GM18861 (cell line): ENCODE data around the gene MKRN2.
A peak's percentile ranks its signal among the peaks of the same experiment; 100 is the strongest.

Experiments used
- ATAC-seq: cut with Tn5 transposase; IDR thresholded peaks from one replicate; pipeline ENCODE4 v1.9.1; 2021; ENCODE audit not compliant: unreplicated experiment

MKRN2 gene

DNA sequence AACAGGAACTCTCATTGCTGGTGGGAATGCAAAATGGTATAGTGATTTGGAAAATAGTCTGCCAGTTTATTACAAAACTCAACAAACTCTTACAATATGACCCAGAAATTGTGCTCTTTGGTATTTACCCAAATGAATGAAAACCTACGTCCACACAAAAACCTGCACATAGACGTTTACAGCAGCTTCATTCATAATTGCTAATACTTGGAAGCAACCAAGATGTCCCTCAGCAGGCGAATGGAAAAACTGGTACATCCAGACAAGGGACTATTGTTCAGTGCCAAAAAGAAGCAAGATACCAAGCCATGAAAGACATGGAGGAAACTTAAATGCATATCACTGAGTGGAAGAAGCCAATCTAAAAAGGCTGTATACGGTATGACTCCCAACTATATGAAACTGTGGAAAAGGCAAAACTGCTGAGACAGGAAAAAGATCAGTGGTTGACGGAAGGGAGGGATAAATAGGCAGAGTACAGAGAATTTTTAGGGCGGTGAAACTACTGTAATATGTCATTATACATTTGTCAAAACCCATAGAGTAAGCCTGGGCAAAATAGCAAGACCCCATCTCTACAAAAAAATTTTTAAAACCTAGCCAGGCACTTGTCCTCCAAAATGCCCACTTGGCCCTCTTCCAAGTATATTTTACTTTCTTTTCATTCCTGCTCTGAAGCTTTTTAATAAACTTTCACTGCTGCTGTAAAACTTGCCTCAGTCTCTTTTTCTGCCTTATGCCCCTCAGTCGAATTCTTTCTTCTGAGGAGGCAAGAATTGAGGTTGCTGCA, 6.7 kb upstream of the MKRN2 start:
- no peak for ATAC-seq

DNA sequence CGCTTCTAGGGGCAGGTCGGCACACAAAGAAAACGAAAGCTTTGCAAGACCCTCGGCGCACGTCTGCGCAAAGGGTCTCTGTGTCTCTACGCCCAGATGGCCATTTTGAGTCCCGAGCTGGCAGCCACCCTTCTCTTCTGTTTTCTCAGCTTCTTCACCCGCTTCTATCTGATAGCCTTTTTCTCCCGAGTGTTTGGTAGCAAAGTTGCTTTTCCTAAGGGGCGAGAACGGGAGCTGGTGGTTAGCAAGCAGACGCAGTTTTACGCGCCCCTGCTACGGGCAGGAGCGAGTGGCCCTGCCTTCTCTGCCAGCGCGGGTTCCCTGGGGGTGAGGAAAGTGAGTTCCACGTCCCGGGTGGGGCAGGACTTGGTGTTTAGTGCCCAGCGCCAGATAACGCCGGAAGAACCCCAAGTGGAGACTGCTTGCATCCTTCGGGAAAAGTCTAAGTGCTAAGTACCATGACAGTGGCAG, 2.9 kb upstream of the MKRN2 start:
- ATAC-seq, result no peak

DNA sequence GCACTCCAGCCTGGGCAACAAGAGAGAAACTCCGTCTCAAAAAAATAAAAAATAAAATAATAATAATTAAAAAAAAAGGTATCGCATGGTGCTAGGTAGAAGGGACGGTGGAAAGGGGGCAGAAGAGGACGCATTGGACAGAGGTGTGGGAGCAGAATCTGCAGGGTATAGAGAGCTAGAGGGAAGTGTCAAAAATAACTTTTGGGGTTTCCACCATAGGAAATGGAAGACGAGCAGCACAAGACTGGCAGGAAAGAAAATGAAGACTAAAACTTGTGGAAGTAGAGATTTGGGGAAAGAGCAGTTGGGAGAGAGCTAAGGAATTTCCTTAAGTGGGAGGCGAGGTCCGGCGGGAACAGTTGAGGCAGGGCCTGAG, 585 bp upstream of the MKRN2 start:
- no peak for ATAC-seq

DNA sequence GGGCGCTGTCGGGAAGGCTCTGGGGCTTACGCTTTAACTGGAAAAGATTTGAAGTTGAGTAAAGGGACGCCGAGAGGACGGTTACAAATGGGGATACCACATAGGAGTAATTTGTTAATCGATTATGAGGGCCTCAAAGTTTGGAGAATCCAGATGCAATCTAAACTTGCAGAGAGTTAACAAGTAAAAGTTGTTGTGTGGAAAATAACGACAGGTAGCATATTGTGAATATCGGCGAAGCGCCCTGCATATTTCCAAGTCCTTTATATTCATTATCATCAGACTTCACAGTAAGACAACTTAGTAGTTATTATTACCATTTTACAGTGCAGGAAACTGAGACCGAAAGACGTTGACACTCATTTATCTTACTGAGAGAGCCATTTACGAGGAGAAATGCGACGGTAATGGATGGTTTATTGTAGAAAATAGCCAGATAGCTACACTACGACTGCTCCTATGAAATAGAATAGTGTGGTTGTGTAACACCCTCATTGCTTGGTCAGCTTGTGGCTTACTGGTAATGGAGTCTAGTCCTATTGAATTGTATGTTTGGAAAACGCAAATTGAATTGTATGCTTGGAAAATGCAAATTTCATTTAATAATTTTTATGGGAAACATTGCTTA, 700 bp downstream of the MKRN2 start:
- no peak for ATAC-seq

DNA sequence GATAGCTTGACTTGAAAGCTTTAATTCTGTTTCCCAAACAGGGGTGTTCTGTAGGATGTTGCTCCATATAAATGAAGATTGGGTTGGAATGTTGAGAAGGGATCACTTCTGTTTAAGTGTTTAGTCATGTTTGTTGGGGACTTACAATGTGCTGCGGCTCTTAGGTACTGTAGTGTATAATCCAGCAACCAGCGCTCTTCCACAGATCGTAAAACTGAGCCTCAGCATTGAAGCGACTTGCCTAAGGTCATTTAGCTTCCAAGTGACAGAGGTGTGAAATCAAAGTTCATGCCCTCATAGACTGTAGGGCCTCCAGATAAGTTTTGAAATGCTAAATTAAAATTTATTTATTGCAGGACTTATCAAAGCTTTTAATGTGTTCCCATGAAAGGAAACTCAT, 1.8 kb downstream of the MKRN2 start:
- ATAC-seq, result no peak

DNA sequence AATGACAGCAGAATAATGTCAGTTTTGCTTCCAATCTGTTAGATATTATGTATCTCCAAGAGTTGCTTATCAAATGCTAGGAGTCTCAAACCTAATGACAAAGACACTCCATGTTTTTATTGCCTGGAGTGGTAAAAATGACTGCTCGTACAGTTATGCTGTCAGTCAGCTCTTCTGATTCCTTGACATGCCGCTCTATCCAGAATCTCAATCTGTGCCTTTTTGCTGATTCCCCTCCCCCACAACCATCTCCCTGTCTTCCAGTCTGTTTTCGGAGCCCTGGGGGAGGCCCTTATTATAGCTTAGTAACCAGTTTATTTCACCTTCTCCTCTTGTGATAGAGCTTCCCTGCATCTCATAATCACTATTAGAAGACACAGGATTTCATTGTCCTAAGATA, 2.6 kb downstream of the MKRN2 start:
- ATAC-seq, result no peak

DNA sequence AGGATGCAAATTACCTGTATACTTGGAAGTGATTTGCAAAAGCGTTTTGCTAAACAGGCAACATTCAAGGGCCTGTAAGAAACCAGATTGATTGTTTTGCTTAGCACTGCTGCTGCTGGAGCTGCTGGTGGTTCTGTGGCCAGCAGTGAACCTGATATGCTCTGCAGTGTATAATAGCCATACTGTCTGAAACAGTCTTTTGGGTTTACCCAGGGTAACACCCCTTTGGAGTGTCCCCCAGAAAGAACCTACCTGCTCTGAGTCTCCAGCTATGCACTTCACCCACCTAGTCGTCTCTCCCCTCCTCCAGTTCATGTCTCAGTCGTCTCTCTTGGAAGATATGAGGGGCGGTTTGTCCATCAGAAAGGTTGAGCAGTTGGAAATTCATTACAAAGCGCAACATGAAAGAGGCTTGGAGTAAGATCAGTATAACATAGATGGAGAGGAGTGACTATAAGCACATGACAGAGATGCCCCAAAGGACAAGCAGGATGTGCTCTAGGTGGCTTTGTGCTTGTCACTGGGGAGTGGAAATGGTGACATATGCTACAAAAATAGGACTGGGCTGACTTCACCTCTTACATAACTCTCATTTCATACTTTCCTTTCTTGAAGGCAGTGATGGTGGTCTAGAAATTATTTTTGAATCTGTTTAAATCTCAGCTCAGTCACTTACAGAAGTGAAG, 3.8 kb downstream of the MKRN2 start:
- ATAC-seq, result peak; percentile 30

DNA sequence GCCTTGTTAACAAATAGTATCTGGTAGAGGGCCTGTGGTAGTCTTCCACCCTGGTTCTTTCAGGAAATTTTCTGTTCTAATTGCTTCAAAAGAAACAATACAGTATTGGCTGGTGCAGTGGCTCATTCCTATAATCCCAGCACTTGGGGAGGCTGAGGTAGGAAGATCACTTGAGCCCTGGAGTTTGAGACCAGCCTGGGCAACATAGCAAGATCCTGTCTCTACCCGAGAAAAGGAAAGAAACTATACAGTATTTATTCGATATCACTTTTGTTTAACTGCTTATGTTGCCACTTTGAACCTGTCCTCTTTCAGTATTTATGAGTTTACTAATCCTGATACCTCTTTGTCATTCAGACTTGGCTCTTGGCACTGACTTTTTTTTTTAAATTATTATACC, 4.5 kb downstream of the MKRN2 start:
- no peak for ATAC-seq

DNA sequence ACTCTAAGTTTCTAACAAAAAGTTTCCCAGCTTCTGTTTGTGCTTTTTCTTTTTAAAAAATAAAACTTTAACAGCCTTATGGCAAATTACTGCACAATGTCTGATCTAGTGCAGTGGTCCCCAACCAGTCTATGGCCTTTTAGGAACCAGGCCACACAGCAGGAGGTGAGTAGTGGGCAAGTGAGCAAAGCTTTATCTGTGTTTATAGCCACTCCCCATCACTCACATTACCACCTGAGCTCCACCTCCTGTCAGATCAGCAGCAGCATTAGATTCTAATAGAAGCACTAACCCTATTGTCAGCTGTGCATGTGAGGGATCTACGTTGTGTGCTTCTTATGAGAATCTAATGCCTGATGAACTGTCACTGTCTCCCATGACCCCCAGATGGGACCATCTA, 5.6 kb downstream of the MKRN2 start:
- ATAC-seq, result no peak

DNA sequence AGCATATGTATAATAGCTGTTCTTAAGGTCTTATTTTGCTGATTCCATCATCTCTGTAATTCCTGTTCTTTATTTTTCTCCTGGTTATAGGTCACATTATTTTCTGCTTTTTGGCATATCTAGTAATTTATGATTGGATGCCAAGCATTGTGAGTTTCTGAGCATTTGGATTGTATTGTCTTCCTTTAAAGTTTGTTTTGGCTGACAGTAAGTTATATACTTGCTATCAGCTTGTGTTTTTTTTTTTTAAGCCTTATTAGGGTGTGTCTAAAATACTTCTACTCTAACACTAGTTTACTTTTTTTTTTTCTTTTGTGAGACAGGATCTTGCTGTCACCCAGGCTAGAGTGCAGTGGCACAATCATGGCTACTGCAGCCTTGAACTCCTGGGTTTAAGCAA, 10.1 kb downstream of the MKRN2 start:
- ATAC-seq, result no peak

DNA sequence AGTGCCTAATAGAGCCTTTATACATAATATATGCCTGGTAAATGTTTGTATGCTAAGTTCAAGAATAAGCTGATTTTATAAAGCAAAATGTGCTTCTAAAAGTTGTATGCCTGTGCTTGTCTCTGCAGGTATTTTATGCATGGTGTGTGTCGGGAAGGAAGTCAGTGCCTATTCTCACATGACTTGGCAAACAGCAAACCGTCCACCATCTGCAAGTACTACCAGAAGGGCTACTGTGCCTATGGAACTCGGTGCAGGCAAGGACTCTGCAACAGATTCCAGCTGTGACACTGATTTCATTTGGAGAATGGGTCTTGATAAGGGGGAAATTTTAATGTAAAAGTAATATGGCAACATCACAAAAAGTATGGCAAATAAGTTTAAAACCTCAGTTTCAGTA, 11.9 kb downstream of the MKRN2 start:
- ATAC-seq, result no peak

DNA sequence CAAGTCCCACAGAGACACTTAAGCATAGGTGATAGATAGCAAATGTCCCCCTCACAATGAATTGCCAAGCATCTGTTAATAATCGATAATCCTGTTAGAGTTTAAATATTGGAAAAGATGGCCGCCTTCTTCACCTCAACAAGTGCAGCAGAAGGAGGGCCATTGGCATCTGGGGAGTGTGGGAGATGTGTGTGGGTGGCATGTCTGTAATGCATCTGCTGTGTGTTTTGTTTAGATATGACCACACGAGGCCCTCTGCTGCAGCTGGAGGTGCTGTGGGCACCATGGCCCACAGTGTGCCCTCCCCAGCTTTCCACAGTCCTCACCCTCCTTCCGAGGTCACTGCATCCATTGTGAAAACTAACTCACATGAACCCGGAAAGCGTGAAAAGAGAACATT, 12.9 kb downstream of the MKRN2 start:
- no peak for ATAC-seq

DNA sequence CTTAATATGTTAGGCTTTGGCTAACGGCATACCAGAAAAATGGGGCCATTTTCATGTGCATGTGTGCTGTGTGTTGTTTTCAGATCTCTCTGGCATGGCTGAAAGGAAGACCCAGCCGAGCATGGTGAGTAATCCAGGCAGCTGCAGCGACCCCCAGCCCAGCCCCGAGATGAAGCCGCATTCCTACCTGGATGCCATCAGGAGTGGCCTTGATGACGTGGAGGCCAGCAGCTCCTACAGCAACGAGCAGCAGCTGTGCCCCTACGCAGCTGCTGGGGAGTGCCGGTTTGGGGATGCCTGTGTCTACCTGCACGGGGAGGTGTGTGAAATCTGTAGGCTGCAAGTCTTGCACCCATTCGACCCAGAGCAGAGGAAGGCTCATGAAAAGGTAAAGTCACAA, 15.1 kb downstream of the MKRN2 start:
- no peak for ATAC-seq

DNA sequence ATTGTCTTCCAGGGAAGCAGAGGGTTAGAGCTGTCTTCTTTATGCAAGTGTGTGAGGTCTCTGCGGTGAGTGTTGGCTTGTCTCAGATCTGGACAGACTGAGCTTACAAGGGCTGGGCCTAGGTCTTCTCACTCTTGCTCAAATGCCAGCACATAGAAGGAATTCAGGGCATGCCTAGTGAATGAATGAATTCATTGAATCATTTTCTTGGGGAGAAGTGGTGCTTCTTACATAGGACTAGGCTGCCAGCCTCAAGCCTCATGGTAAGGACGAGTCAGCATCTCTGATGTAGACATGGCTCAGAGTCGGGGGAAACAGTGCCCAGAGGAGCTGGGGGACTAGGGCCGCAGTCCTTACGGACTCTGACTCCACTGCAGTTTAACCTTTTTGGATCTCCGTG, 17.2 kb downstream of the MKRN2 start:
- no peak for ATAC-seq

DNA sequence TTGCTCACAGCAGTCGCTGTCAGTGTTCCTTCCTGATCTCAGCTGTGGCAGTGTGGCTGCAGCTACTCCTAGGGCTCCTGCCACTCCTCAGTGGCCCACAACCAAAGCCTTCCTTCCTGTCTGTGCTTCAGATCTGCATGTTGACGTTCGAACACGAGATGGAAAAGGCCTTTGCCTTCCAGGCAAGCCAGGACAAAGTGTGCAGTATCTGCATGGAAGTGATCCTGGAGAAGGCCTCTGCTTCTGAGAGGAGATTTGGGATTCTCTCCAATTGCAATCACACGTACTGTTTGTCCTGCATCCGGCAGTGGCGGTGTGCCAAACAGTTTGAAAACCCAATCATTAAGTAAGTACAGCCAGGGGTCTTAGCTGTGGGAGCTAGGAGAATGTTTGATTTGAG, 17.8 kb downstream of the MKRN2 start:
- no peak for ATAC-seq

DNA sequence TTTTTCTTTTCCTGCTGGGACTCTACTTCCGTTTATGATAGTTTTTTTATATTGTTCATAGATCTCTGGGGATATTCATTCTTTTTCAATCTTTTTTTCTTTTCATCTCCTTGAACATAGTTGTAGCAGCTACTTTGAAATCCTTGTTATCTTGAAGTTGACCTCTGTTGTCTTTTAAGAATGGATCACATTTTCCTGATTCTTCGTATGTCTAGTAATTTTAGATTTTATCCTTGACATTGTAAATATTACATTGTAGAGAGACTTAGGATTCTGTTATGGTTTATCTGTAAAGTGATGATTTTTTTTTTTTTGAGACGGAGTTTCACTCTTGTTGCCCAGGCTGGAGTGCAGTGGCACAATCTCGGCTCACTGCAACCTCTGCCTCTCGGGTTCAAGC, 20.5 kb downstream of the MKRN2 start:
- no peak for ATAC-seq

DNA sequence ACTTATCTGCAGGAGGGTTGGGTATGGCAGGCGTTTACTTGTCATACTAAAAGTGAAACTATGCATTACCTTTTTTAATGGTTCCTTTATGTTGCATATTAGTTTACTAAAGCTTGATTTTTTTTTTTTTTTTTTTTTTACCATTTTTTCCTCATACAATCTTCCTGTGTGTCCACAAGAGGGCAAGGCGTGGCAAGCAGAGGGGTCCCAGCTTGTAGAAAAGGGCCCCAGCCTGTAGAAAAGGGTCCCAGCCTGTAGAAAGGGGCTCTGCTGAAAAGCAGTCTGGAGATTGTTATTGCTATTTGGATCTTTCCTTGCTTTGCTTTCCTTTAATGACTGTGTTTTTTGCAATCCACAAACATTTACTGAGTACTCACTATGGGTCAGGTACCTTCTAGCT, 21.9 kb downstream of the MKRN2 start:
- no peak for ATAC-seq

DNA sequence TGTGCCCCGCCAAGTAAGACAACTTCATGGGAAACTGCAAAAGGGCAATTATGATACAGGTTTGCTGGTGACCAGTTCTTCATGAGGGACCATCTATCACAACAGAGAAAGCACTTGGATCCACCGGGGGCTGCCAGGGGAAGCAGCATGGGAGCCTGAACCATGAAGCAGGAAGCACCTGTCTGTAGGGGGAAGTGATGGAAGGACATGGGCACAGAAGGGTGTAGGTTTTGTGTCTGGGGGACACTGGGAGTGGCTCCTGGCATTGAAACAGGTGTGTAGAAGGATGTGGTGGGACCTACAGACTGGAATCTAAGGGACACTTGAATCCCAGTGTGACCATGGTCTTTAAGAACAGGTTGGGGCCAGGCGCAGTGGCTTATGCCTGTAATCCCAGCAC, 22.6 kb downstream of the MKRN2 start:
- ATAC-seq, result no peak

DNA sequence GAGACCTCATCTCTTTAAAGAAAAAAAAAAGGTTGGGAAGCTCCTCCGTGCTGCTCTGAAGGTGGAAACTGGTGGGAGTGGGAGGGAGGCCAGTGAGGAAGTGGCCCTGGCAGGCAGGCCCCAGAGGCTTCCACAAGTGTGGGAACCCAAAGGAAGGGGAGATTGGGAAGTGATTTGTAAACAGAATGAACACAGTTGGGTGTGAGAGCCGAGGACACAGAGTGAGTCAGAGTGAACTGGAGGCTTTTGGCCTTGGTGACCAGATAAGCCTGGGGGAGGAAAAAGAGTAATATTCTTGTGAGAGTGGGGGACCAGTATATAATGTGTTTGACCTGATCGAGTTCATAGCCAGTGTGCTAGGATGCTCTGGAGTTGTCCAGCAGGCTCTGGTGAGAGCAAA, 23.0 kb downstream of the MKRN2 start:
- ATAC-seq, result no peak

DNA sequence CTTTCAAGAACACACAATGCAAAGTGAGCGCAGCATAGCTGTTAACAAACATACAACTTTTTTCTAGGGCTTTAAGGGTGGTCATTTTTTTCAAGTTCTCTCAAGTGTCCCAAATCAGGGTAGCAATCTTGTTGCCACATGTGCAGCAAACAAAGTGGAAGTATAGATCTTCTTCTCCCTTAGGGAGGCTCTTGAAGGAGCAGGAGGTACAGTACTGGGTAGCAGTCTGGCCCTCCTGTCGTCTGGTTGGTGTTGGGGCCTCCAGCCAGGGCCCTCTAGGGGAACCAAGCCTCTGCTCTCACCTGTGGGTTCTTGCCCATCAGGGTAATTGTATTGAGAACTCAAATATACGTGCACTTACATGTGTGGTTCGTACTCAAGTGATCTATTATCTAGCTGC, 25.8 kb downstream of the MKRN2 start:
- ATAC-seq, result no peak

DNA sequence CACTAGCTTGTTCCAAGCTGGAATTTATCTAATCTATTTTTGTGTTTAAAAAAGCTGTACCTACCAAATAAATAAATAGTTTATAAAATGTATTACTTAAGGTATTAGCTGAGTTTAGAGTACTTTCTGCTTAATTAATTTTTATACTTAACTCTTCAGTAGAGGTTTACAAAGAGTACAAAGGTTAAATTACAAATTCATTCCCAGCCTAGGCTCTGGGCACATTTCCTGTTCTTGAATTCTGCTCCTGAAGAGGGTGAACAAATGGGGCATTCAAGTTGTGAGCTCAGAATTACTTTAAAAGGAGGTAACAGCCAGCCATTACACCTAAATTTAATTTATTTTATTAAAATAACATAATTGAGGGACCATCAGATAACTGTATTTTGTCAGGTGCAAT, 26.4 kb downstream of the MKRN2 start:
- ATAC-seq, result no peak

DNA sequence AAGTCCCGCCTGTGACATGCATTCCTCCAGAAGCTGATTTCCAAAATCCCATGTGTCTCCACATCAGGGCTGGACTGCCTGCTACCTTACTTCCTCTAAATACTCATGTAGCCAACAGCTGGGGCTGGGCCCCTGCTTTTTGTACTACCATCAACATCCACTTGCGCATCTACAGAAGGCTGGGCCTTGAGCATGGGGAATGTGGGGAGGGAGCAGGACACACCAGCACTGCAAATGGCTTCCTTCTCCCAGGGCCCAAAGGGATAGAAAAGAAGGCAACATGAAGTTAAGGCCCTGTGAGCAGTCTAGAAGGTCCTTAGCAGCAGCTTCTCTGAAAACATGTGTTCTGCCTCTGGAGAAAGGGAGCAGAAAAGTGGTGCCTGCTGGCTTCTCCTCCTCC, 27.2 kb downstream of the MKRN2 start:
- ATAC-seq, result no peak
